ENCODE results near the gene PSMA8. TPM values are rescaled to one million over a fixed set of nuclear protein-coding genes. Genes with fewer than 3 reads are reported as not detected.
"Not testable (repeated sequence)": the region's sequence is repeated elsewhere in the genome, so short reads cannot be mapped to it uniquely, and the experiment has no call there.

Gene PSMA8
- total RNA-seq, 1 donor from 2014 or later, result 0.20 TPM

DNA sequence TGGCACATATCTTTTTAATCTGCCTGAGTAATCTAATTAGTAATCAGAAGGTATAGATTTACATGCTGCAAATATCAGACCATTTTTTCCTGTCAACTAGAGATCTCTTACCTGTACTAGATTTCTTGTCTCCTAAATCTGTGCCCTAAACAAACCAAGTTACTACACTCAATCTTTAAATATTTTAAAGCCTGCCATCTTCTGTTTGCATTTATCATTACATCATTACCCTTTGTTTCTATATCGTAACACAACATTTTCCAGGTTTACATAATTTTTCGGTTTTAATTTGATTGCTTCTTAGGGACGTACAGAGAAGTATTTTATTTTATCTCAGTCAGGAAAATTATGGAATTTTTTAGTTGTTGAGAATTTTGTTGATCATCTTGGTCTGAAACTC lies 25.7 kb downstream of the PSMA8 start:
- intact Hi-C loops (cut with micrococcal nuclease), result no loop called here
- DNase-seq (no peak), ATAC-seq (no peak)

DNA sequence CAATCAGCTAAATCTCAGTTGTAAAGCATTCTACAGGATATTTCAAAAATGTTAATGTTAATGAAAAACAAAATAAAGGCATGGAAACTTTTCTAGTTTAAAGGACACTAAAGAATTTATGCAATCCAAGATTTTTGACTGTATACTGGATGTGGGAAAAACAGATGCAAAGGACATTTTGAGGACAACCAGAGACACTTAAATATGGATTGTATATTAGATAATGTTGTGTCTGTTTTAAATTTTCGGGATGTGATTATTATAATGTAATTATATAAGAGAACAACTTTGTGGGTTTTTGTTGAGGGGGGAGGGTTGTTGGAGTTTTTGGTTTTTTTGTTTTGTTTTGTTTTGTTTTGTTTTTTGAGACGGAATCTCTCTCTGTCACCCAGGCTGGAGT lies 30.9 kb downstream of the PSMA8 start:
- DNase-seq (no peak), ATAC-seq (no peak)
- intact Hi-C loops (cut with micrococcal nuclease), result no loop called here

DNA sequence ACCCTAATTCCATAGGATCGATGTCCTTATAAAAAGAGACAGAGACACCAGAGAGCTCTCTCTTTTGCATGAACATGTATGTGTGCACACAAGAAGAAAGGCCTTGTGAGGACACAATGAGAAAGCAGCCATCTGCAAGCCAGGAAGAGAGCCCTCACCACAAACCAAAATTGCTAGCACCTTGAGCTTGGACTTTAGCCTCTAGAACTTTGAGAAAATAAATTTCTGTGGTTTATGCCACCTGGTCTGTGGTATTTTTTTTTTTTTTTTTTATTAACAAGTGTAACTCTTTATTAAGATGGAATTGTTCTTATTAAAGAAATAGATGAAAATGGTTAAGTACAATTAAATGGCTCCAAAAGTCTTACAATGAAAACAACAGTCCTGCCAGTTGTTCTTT lies 33.9 kb downstream of the PSMA8 start:
- ATAC-seq; DNase-seq; intact Hi-C loops (cut with micrococcal nuclease): not testable (repeated sequence)

DNA sequence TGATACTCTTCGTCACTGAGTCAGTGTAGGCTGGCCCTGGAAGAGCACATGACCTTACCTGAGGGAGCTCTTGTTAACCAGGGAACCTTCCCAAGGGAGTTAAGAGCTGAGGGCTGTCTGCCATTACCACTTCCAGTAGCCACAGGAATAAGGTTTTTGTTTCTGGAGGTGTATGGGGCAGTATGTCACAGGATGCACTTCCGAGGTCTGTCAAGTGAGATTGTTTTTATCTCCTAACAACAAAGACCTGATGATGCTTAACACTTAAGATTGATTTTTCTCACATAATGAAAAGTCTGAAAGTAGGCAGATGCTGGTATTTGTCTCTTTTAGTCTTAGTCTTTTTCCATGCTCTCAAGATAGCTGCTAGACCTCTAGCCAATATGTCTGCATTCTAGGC lies 41.8 kb downstream of the PSMA8 start:
- intact Hi-C loops (cut with micrococcal nuclease), result no loop called here
- DNase-seq (no peak), ATAC-seq (no peak)

DNA sequence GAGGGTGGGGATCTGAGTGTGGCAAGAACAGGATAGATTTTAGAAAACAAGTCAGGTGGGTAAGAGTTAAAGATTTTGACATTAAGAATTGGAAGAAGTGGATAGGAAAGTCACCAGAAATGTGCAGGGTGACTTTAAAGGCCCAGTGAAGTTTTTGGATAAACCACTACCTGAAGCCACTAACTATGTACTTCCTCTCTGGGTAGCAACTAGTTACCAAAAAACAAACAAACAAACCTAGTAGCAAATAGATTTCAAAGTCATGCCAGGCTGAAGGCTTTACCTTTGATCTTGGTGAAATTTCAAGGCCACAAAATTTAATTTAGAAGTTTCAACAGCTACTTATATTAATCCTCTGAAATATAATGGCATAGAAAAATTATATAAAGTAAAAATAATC lies 42.5 kb downstream of the PSMA8 start:
- ATAC-seq (no peak), DNase-seq (no peak)
- intact Hi-C loops (cut with micrococcal nuclease), result no loop called here

DNA sequence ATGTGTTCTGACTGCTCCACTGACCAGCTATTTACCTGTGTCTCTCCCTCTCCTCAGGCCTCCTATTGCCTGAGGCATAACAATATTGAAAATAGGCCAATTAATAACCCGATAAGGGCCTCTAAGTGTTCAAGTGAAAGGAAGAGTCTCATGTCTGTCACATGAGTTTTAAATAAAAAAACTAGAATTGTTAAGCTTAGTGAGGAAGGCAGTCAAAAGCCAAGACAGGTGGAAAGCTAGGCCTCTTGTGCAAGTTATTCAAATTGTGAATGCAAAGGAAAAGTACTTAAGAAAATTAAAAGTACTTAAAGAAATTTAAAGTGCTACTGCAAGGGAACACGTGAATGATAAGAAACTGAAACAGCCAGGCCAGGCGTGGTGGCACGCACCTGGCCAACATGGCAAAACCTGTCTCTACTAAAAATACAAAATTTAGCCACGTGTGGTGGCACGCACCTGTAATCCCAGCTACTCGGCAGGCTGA lies 47.7 kb downstream of the PSMA8 start:
- DNase-seq, result no peak

DNA sequence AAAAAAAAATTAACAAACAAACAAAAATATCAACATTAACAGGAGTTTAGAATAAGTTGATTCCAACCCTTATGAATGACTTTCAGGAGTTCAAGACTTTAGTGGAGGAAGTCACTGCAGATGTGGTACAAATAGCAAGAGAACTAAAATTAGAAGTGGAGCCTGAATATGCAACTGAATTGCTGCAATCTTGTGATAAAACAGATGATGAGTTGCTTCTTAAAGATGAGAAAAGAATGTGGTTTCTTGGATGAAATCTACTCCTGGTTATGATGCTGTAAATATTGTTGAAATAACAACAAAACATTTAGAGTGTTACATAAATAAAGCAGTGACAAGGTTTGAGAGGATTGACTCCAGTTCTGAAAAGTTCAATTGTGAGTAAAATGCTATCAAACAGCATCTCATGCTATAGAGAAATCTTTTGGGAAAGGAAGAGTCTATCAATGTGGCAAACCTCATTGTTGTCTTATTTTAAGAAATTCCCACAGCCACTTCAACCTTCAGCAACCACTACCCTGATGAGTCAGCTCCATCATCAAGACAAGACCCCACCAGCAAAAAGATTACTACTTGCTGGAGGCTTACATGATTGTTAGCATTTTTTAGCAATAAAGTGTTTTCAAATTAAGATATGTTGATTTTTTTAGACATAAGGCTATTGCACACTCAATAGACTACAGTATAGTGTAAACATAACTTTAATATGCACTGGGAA lies 49.9 kb downstream of the PSMA8 start:
- ATAC-seq (no peak), DNase-seq (no peak)
- intact Hi-C loops (cut with micrococcal nuclease), result no loop called here

More for the DNA sequence above, 47.7 kb downstream of the PSMA8 start:
- no peak for ATAC-seq
- intact Hi-C loops (cut with micrococcal nuclease), result no loop called here

DNA sequence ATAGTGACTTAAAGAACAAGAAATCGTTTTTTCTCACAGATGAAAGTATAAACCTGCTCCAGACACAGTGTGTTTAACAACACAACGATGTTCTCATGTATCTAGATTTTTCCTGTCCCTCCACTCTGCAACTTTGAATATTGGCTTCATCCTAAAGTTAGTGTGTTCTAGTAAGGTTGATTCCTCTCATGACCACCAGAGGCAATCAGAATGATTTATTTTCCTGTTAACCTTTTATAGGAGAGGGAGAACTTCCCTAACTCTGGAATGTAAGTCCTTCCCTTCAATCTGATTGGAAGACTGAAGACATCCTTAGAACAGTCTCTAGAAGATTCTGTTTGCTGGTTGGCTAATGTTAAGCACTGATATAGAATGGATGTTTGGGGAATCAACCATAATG lies 51.6 kb downstream of the PSMA8 start:
- intact Hi-C loops (cut with micrococcal nuclease), result no loop called here
- no peak for ATAC-seq
- DNase-seq, result no peak

DNA sequence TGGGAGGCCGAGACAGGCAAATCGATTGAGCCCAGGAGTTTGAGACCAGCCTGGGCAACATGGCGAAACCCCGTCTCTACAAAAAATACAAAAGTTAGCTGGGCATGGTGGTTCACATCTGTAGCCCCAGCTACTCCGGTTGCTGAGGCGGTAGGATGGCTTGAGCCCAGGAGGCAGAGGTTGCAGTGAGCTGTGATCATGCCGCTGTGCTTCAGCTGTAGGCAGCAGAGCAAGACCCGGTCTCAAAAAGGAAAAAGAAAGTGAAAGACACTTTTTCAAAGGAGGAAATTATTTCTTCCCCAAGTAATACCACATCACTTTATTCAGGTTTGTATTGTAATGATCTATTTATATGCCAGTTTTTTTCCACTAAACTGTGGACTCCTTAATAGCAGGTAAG lies 56.8 kb downstream of the PSMA8 start:
- ATAC-seq (no peak), DNase-seq (no peak)
- intact Hi-C loops (cut with micrococcal nuclease), result no loop called here

DNA sequence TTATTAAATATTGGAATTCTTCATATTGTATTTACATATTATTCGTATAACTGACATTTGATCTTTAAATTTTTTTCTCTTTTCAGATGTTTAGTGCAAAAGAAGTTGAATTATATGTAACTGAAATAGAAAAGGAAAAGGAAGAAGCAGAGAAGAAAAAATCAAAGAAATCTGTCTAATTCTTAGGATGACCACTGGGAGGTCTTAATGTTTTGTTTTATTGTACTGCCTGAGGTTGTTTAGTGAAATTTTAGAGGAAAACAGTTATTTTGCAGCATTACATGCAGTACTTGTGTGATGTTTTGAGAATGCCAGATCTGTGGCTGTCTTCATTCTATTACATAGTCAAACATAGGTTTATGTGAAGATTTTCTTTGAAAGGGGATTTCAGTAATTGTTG lies 58.6 kb downstream of the PSMA8 start:
- intact Hi-C loops (cut with micrococcal nuclease), result no loop called here
- DNase-seq, result no peak
- no peak for ATAC-seq

DNA sequence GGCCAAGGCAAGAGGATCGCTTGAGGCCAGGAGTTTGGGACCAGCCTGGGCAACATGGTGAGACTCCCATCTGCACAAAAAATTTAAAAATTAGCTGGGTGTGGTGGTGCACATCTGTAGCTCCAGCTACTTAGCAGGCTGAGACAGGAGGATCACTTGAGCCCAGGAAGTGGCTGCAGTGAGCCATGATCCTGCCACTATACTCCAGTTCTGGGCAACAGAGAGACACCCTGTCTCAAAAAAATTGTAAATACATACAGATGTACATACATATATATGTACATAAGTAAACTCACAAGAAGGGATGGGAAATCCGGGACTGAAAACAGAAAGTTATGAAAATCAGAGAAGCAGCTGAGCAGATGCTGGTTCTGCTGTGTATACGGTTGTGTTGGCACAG lies 62.9 kb downstream of the PSMA8 start:
- DNase-seq, result no peak
- intact Hi-C loops (cut with micrococcal nuclease), result no loop called here
- ATAC-seq, result no peak

DNA sequence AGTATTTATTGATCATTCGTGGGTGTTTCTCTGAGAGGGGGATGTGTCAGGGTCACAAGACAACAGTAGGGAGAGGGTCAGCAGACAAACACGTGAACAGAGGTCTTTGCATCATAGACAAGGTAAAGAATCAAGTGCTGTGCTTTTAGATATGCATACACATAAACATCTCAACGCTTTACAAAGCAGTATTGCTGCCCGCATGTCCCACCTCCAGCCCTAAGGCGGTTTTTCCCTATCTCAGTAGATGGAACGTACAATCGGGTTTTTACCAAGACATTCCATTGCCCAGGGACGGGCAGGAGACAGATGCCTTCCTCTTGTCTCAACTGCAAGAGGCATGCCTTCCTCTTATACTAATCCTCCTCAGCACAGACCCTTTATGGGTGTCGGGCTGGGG lies 68.3 kb downstream of the PSMA8 start:
- DNase-seq; ATAC-seq; intact Hi-C loops (cut with micrococcal nuclease): not testable (repeated sequence)

DNA sequence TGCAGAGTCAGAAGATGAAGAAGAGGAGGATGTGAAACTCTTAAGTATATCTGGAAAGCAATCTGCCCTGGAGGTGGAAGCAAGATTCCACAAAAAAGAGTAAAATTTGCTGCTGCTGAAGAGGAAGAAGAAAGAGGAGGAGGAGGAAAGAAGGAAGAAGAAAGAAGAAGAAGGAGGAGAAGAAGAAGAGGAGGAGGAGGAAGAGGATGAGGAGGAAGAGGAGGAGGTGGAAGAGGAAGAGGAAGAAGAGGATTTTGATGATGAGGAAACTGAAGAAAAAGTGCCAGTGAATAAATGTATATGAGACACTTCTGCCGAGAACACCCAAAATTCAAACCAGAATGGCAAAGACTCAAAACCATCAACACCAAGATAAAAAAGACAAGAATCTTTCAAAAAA lies 71.6 kb downstream of the PSMA8 start:
- ATAC-seq (no peak), DNase-seq (no peak)
- intact Hi-C loops (cut with micrococcal nuclease), result no loop called here

DNA sequence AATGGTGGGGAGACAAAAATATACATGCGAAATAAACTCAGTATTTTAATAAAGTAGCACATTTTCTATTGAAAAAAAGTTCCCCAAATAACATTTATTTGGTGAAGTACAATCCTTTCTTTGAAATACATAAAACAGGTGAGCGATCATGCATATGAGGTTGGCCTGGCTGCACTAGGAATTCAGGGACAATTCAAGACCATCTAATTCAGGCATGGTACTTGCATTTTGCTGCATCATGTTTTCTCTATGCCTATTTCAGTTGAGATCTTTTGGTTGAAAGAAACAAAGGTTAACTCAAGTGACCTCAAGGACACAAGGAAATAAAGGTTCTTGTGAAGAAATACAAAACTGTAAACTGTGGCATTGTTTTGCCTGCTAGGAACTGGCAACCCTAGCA lies 72.8 kb downstream of the PSMA8 start:
- ATAC-seq (no peak), DNase-seq (no peak)
- intact Hi-C loops (cut with micrococcal nuclease), result no loop called here

DNA sequence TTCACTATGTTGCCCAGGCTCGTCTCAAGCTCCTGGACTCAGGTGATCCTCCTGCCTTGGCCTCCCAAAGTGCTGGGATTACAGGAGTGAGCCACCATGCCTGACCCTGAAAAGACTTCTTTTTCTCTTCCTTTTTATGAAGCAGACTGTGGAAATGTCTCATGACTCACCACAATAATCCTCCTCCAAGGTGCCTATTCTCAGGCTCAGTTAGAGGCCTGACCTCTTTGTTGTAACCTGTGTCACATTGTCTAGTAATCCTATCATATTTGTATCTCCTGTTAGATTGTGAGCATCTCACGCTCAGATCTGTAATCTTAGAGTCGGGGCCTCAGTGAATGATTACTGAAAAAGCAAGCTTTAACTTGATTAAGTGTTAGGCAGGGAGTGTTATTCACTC lies 74.3 kb downstream of the PSMA8 start:
- ATAC-seq, result no peak
- intact Hi-C loops (cut with micrococcal nuclease), result no loop called here

DNA sequence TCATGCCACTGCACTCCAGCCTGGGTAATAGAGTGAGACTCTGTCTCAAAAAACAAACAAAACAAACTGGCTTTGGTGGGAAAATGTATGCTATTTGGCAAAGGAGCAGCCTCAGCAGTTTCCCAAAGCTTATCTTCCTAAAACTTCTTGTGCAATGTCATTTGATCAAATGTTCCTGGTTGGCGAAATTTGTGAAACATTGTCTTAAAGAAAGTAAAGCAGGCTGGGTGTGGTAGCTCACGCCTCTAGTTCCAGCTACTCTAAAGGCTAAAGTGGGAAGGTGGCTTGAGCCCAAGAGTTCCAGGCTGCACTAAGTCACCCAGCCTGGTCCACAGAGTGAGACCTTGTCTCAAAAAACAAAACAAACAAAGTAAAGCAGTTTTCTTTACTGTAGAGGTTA lies 75.3 kb downstream of the PSMA8 start:
- ATAC-seq (no peak), DNase-seq (no peak)
- intact Hi-C loops (cut with micrococcal nuclease), result no loop called here

More for the DNA sequence above, 74.3 kb downstream of the PSMA8 start:
- DNase-seq, result no peak

DNA sequence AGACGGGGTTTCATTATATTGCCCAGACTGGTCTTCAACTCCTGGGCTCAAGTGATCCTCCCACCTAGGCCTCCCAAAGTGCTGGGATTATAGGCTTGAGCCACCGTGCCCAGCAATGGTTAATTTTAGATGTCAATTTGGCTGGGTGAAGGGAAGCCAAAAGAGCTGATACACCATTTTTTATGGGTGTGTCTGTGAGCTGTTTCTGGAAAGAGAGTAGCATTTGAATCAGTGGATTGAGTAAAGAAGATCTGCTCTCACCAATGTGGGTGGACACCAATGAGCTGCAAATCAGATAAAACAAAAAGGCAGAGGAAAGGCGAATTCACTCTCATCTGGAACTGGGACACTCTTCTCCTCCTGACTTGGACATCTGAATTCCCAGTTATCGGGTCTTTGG lies 76.5 kb downstream of the PSMA8 start:
- intact Hi-C loops (cut with micrococcal nuclease), result no loop called here

DNA sequence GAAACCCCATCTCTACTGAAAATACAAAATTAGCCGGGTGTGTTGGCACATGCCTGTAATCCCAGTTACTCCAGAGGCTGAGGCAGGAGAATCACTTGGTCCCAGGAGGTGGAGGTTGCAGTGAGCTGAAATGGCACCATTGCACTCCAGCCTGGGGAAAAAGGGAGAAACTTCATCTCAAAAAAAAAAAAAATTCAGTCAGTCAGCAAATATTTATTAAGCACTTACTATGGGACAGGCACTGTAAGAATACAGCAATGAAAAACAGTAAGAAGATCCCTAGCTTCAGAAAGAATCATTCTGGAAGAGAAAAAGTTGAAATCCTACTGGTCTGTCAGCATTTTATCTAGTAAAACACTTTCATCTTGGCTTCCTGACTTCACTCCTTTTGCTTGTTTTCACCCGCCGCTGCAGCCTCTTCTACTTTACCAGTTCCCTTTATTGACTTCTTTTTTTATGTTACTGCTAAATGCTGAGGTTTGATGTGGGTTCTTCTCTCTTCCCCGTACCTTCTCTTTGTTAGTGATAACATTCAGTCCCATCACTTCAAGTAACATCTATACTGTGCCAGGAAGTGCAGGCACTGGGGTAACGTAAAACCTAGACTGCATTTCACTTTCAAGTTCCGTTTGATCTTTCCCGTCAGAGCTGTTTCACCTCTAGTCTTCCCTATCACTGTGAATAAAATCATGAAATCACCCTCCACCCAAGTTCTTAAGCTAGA lies 81.7 kb downstream of the PSMA8 start:
- DNase-seq (no peak), ATAC-seq (no peak)
- intact Hi-C loops (cut with micrococcal nuclease), result no loop called here

More for the DNA sequence above, 76.5 kb downstream of the PSMA8 start:
- DNase-seq (no peak), ATAC-seq (no peak)

DNA sequence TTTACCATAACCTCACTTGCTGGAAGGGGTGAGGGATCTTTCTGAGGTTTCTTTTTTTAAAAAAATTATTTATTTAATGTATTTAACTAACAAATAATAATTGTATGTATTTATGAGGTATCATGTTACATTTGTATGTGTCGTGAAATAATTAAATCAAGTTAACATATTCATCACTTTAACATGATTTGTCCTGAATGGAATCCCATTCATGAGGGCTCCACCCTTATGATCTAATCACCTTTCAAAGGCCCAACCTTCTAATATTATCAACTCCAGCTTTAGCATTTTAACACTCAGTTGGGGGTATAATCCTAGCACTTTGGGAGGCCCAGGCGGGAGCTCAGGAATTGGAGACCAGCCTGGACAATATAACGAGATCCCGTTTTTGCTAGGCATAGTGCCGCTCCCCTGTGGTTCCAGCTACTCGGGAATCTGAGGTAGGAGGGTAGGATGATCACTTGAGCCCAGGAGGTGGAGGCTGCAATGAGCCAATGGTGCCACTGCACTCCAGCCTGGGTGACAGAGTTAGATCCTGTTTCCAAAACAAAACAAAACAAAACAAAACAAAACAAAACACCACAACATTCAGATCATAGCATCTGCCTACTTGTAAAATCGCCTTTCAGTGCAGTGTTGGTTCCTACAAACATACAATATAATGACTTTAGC lies 91.5 kb downstream of the PSMA8 start:
- intact Hi-C loops (cut with micrococcal nuclease), result no loop called here
- DNase-seq (no peak), ATAC-seq (no peak)

DNA sequence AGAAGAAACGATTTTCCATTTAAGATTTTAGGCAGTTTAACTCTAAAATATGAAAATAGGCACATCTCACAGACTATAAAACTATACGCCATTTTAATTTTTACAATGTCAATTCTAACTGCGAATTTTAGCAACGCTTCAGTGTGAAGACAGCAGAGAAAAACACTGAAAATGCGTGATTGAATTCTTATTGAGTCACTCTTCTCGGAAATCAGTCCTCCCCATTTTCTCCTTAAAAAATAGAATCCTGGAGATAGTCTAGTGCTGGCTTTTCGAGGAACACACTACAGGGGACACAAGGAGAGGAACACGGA lies 92.2 kb downstream of the PSMA8 start:
- intact Hi-C loops (cut with micrococcal nuclease), result no loop called here
- ATAC-seq (no peak), DNase-seq (no peak)
